GM11168 (cell line): Measurements from ENCODE around the gene TASOR2.

Source experiments
- in situ Hi-C: fragments of 300-500 bp; cut with MboI; formaldehyde crosslinking; loops from one replicate; pipeline ENCODE4 v1.12.0; 2022; ENCODE audit warnings: low sequenced_read_pairs; ENCODE audit not compliant: unreplicated experiment

Gene TASOR2

GRCh38 chr10:5654218-5654755 lies 30.4 kb upstream of the TASOR2 start:
- in situ Hi-C loops, result no loop called here

- in situ Hi-C loops, result no loop called here
Observed at GRCh38 chr10:5655121-5655520, 29.5 kb upstream of the TASOR2 start.

GRCh38 chr10:5656737-5657579 lies 27.7 kb upstream of the TASOR2 start:
- in situ Hi-C loops, result no loop called here

GRCh38 chr10:5658871-5659618 lies 25.6 kb upstream of the TASOR2 start:
- in situ Hi-C loops, result no loop called here

GRCh38 chr10:5659702-5660528 lies 24.7 kb upstream of the TASOR2 start:
- in situ Hi-C loops, result no loop called here

GRCh38 chr10:5661043-5661442 lies 23.6 kb upstream of the TASOR2 start:
- in situ Hi-C loops, result no loop called here

- in situ Hi-C loops, result no loop called here
Observed at GRCh38 chr10:5662708-5663579, 21.7 kb upstream of the TASOR2 start.

- in situ Hi-C loops, result no loop called here
Observed at GRCh38 chr10:5663692-5664427, 20.8 kb upstream of the TASOR2 start.

GRCh38 chr10:5665373-5666007 lies 19.1 kb upstream of the TASOR2 start:
- in situ Hi-C loops, result no loop called here

GRCh38 chr10:5666008-5666840 lies 18.4 kb upstream of the TASOR2 start, which contains the start of gene ASB13:
Gene ASB13, minus strand, starts transcription at chr10:5666595. Its CDS starts 44 bp downstream, at chr10:5666551.
- in situ Hi-C loops, result no loop called here

- in situ Hi-C loops, result no loop called here
Observed at GRCh38 chr10:5666841-5667630, 17.6 kb upstream of the TASOR2 start.

- in situ Hi-C loops, result no loop called here
Observed at GRCh38 chr10:5668429-5668828, 16.2 kb upstream of the TASOR2 start.

GRCh38 chr10:5669604-5670003 lies 15.0 kb upstream of the TASOR2 start:
- in situ Hi-C loops, result no loop called here

- in situ Hi-C loops, result no loop called here
Observed at GRCh38 chr10:5670662-5671375, 13.8 kb upstream of the TASOR2 start.

GRCh38 chr10:5678397-5679036 lies 6.1 kb upstream of the TASOR2 start:
- in situ Hi-C loops, result no loop called here

- in situ Hi-C loops, result no loop called here
Observed at GRCh38 chr10:5679037-5679435, 5.6 kb upstream of the TASOR2 start.
